Endothelial cell (in vitro differentiated cells): ENCODE measurements around the gene FAM222B. TPM values are rescaled to one million over a fixed set of nuclear protein-coding genes. Genes with fewer than 3 reads are reported as not detected.

Source experiments
- DNase-seq: peaks from one replicate; pipeline ENCODE4 v3.0.0; 2021; ENCODE audit warnings: low spot score
- H3K27ac Mint-ChIP-seq: one replicate; pipeline ENCODE4 v1.8.0; 2021; ENCODE audit warnings: mixed read lengths, inconsistent platforms; ENCODE audit not compliant: unreplicated experiment
- H3K27me3 Mint-ChIP-seq: one replicate; pipeline ENCODE4 v1.8.0; 2021; ENCODE audit warnings: mild to moderate bottlenecking, moderate library complexity, mixed read lengths, inconsistent platforms; ENCODE audit not compliant: unreplicated experiment
- H3K36me3 Mint-ChIP-seq: one replicate; pipeline ENCODE4 v1.8.0; 2021; ENCODE audit warnings: mild to moderate bottlenecking, low read depth, mixed read lengths, inconsistent platforms; ENCODE audit not compliant: unreplicated experiment
- H3K4me1 Mint-ChIP-seq: one replicate; pipeline ENCODE4 v1.8.0; 2021; ENCODE audit warnings: mild to moderate bottlenecking, mixed read lengths, inconsistent platforms; ENCODE audit not compliant: unreplicated experiment
- H3K4me3 Mint-ChIP-seq: one replicate; pipeline ENCODE4 v1.8.0; 2021; ENCODE audit warnings: mild to moderate bottlenecking, mixed read lengths, inconsistent platforms; ENCODE audit not compliant: unreplicated experiment
- H3K9me3 Mint-ChIP-seq: one replicate; pipeline ENCODE4 v1.8.0; 2021; ENCODE audit warnings: mixed read lengths, inconsistent platforms; ENCODE audit not compliant: unreplicated experiment
- CTCF ChIP-seq: fragments of 200-600 bp; sonication (generic); IDR thresholded peaks from one replicate; pipeline ENCODE4 v1.5.0; 2021; ENCODE audit warnings: antibody characterized with exemption; ENCODE audit not compliant: unreplicated experiment
- total RNA-seq: library from RNA; stranded (reverse); fragmentation: NEBNext Ultra II Directional; extraction: Animal tissue kit (Norgen Biotek cat#: 25700); gene quantifications from one replicate; pipeline ENCODE4 v1.2.1, GENCODE V29; 2021; ENCODE audit not compliant: unreplicated experiment

Gene FAM222B
- total RNA-seq, 1 donor from 2014 or later = 69.9 TPM

- H3K4me1 Mint-ChIP-seq = peaks cover 20% of the 10 kb centered on the region
- H3K9me3 Mint-ChIP-seq = no peaks in the 10 kb centered on the region
- peaks cover 13% of the 10 kb centered on the region for H3K36me3 Mint-ChIP-seq
- peak overlapping the region; percentile 81 for H3K4me3 Mint-ChIP-seq
- TF ChIP-seq CTCF = no peak
- DNase-seq = no peak
- peaks cover 23% of the 10 kb centered on the region for H3K27me3 Mint-ChIP-seq
- no peak overlapping the region for H3K27ac Mint-ChIP-seq
Observed at GRCh38 chr17:28714281-28714680, 128.3 kb downstream of the FAM222B start.

- peaks cover 22% of the 10 kb centered on the region for H3K27me3 Mint-ChIP-seq
- peak overlapping the region; percentile 11 for H3K27ac Mint-ChIP-seq
- peaks cover 11% of the 10 kb centered on the region for H3K4me1 Mint-ChIP-seq
- TF ChIP-seq CTCF = no peak
- DNase-seq = no peak
- peak overlapping the region; percentile 80 for H3K4me3 Mint-ChIP-seq
- no peaks in the 10 kb centered on the region for H3K9me3 Mint-ChIP-seq
- H3K36me3 Mint-ChIP-seq = peaks cover 18% of the 10 kb centered on the region
Observed at GRCh38 chr17:28712705-28713415, 129.7 kb downstream of the FAM222B start.

GRCh38 chr17:28712032-28712704 is 130.4 kb downstream of the FAM222B start:
- peaks cover 23% of the 10 kb centered on the region for H3K27me3 Mint-ChIP-seq
- TF ChIP-seq CTCF = no peak
- H3K9me3 Mint-ChIP-seq = no peaks in the 10 kb centered on the region
- H3K4me3 Mint-ChIP-seq = peak overlapping the region; percentile 90
- H3K4me1 Mint-ChIP-seq = peaks cover 16% of the 10 kb centered on the region
- DNase-seq = peak; percentile 65
- peaks cover 23% of the 10 kb centered on the region for H3K36me3 Mint-ChIP-seq
- peak overlapping the region; percentile 70 for H3K27ac Mint-ChIP-seq

- no peak for DNase-seq
- peaks cover 17% of the 10 kb centered on the region for H3K4me1 Mint-ChIP-seq
- no peak for TF ChIP-seq CTCF
Observed at GRCh38 chr17:28711723-28712031, 130.9 kb downstream of the FAM222B start, which contains the start of gene PROCA1. Gene PROCA1 (minus strand): TSS chr17:28711888. CDS start chr17:28711660, 228 bp downstream.

More at GRCh38 chr17:28711723-28712031, 130.9 kb downstream of the FAM222B start, which contains the start of gene PROCA1:
- Mint-ChIP-seq H3K27ac (peak within 1 kb of the TSS; percentile 98), H3K4me3 (peak within 1 kb of the TSS; percentile 97), H3K9me3 (no peaks in the 10 kb centered on the region), H3K27me3 (peaks cover 23% of the 10 kb centered on the region), H3K36me3 (peaks cover 23% of the 10 kb centered on the region)
